Pancreas (tissue), 10 donors: ENCODE data around the gene MYCN. TPM values are rescaled to one million over a fixed set of nuclear protein-coding genes. Genes with fewer than 3 reads are reported as not detected.

Experiments
- ATAC-seq, 4 donors: fragments of 200-7000 bp; cut with Tn5 transposase; one replicate each; pipeline versions ENCODE4 v1.8.0 to v1.9.1; 2020; ENCODE audit warnings: mild to moderate bottlenecking in 4 of 4, moderate library complexity in 4 of 4
- DNase-seq, 6 donors: peaks; one replicate each; pipeline ENCODE4 v3.0.0-alpha.2; 2020
- FAIRE-seq: peaks from 2 replicates; lab custom pipeline; 2012; peaks lifted over from hg19 to GRCh38; lab: Jason Lieb, UNC
- H3K27ac ChIP-seq, 4 donors: fragments of 200-600 bp; sonication (generic); 1 replicate in 3 of 4; 2 replicates in 1 of 4; pipeline versions ENCODE4 v1.5.0 to v1.8.0; 2020
- H3K27me3 ChIP-seq, 4 donors: fragments of 200-600 bp; one replicate each; pipeline ENCODE4 v1.8.0; 2021
- H3K36me3 ChIP-seq, 3 donors: fragments of 200-600 bp; sonication (generic) in 1 of 3; one replicate each; pipeline versions ENCODE4 v1.5.0 to v1.8.0; 2020 to 2021
- H3K4me1 ChIP-seq, 3 donors: fragments of 200-600 bp; one replicate each; pipeline ENCODE4 v1.8.0; 2021
- H3K4me3 ChIP-seq, 4 donors: fragments of 200-600 bp; sonication (generic) in 2 of 4; one replicate each; pipeline versions ENCODE4 v1.5.0 to v1.8.0; 2020 to 2021
- H3K9me3 ChIP-seq, 4 donors: fragments of 200-600 bp; one replicate each; pipeline ENCODE4 v1.8.0; 2021
- WGBS, 2 donors: extraction: QIAGEN DNeasy Blood & Tissue Kit; methylation state at CpG; one replicate each; pipeline ENCODE4 v1.1.7; 2013; 5-methylcytosine and 5-hydroxymethylcytosine counted together
- intact Hi-C, 3 donors: fragments of 100-400 bp; cut with DNase I; formaldehyde crosslinking; loops; one replicate each; pipeline versions ENCODE4 v1.11.1 to v1.14.2; 2022
- polyA plus RNA-seq, 2 donors: library from polyadenylated mRNA; stranded (reverse); fragments of 200-250 nt; gene quantifications; one replicate each; pipeline ENCODE4 v1.2.3, GENCODE V29; 2013
- total RNA-seq, 6 donors: library from RNA; stranded (reverse); fragmentation: NEBNext Ultra II Directional in 4 of 6; extraction: Animal tissue kit (Norgen Biotek cat#: 25700) in 4 of 6; gene quantifications; one replicate each; pipeline versions ENCODE4 v1.2.1 to v1.2.4, GENCODE V29; 2021 to 2023
- TF ChIP-seq, protein P1 (sequence below), 4 donors: fragments of 200-600 bp; sonication (generic) in 3 of 4; IDR thresholded peaks; one replicate each; pipeline versions ENCODE4 v1.5.0 to v1.8.0; 2021; ENCODE audit warnings: antibody characterized with exemption in 4 of 4
- donor health status: healthy with polysubstance abuse.
- donor health status: DM: no; HTN: no; CAD: no; lungs with moderate emphysema.
- donor health status: DM: no; HTN: no; CAD: no.
- donor health status: control.
- donor health status: control.
- donor health status: Bipolar disorder and iron deficiency.
- donor health status: DM: yes; HTN: yes; CAD: no.
- donor health status: DM: no; HTN: no; CAD: no.
- donor health status: DM: no; HTN: no; CAD: no.
- donor health status: DM: yes; HTN: yes; CAD: no.

MYCN gene
- total and polyA plus RNA-seq, 8 donors = 0.09 to 0.75 (median 0.17) TPM

DNA sequence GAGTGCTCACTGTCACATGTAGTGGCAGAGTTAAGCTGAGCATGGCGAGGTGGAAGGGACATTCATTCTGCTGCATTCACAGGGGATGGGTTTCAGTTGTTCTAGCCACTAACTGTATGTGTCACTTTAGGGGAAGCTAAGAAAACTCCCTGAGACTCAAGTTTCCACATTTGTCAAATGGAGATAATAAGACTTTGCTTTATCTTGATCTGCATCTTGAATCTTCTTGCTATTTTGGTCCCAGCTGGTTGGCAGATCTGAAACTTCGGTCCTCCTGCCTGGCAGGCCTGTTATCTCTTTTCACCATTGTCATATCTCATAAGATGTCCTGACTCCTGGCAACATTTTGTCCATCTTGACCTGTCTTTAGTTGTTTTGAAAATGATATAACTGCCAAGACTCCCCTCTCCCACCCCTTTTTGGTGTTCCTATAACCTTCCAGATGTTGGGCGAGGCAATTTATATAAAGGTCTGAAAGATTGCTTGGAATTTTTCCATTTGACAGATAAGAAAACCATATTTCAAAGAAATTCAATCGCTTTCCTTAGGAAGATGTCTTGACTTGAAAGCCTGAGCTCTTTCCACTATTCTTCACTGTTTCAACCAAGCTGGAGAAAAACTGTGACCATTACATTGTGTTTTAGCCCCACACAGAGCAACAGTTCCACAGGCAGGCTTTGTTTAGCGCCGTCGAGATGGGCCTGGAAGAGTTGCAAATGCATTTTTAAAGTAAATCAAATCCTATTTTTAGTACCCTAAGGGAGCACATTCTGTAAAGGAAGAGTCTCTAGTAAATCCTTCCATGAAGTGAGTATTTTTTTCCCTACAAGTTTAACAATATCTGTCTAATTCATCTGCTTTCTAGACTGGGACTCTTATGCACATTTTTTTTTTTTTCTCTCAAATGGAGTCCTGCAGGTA lies 33.4 kb downstream of the MYCN start:
- TF ChIP-seq, protein P1, sequence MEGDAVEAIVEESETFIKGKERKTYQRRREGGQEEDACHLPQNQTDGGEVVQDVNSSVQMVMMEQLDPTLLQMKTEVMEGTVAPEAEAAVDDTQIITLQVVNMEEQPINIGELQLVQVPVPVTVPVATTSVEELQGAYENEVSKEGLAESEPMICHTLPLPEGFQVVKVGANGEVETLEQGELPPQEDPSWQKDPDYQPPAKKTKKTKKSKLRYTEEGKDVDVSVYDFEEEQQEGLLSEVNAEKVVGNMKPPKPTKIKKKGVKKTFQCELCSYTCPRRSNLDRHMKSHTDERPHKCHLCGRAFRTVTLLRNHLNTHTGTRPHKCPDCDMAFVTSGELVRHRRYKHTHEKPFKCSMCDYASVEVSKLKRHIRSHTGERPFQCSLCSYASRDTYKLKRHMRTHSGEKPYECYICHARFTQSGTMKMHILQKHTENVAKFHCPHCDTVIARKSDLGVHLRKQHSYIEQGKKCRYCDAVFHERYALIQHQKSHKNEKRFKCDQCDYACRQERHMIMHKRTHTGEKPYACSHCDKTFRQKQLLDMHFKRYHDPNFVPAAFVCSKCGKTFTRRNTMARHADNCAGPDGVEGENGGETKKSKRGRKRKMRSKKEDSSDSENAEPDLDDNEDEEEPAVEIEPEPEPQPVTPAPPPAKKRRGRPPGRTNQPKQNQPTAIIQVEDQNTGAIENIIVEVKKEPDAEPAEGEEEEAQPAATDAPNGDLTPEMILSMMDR (IDR thresholded peaks at IDR 0.05) = no peak
- WGBS, 2 donors = 77 to 79% methylated on average over 7 of the region's 7 CpGs
- Histone ChIP-seq H3K27me3 (no peaks in the 10 kb centered on the region), H3K27ac (no peak overlapping the region), H3K4me3 (no peak overlapping the region), H3K9me3 (no peaks in the 10 kb centered on the region), H3K4me1 (no peaks in the 10 kb centered on the region), H3K36me3 (no peaks in the 10 kb centered on the region)
- DNase-seq (no peak), FAIRE-seq (no peak), ATAC-seq (no peak)
- intact Hi-C loops = no loop called here

- Histone ChIP-seq H3K4me3 (no peak overlapping the region), H3K9me3 (no peaks in the 10 kb centered on the region), H3K4me1 (no peaks in the 10 kb centered on the region), H3K27ac (no peak overlapping the region), H3K36me3 (no peaks in the 10 kb centered on the region), H3K27me3 (no peaks in the 10 kb centered on the region)
- no peak for FAIRE-seq
- no peak for DNase-seq
- intact Hi-C loops = no loop called here
- TF ChIP-seq, protein P1 (IDR thresholded peaks at IDR 0.05) = no peak
- ATAC-seq = no peak
- 64 to 71% methylated on average over 5 of the region's 5 CpGs for WGBS, 2 donors
These were observed 34.4 kb downstream of the MYCN start for GRCh38 chr2:15974565-15975260.

DNA sequence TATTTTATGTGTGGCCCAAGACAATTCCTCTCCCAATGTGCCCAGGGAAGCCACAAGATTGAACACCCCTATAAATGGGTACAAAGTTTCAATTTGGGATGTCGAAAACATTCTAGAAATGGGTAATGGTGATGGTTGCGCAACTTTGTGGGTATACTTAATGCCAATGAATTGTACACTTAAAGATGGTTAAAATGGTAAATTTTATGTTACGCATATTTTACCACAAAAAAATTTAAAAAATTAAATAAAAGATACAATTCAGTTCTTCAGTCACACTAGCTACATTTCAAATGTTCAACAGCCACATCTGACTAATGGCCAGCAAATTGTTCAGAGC lies 34.9 kb downstream of the MYCN start:
- Histone ChIP-seq H3K27ac (no peak overlapping the region), H3K36me3 (no peaks in the 10 kb centered on the region), H3K27me3 (no peaks in the 10 kb centered on the region), H3K9me3 (no peaks in the 10 kb centered on the region), H3K4me3 (no peak overlapping the region), H3K4me1 (no peaks in the 10 kb centered on the region)
- no peak for DNase-seq
- no peak for ATAC-seq
- intact Hi-C loops = no loop called here
- TF ChIP-seq, protein P1 (IDR thresholded peaks at IDR 0.05) = no peak
- 93% methylated on average over 3 of the region's 3 CpGs for WGBS, 2 donors
- no peak for FAIRE-seq

DNA sequence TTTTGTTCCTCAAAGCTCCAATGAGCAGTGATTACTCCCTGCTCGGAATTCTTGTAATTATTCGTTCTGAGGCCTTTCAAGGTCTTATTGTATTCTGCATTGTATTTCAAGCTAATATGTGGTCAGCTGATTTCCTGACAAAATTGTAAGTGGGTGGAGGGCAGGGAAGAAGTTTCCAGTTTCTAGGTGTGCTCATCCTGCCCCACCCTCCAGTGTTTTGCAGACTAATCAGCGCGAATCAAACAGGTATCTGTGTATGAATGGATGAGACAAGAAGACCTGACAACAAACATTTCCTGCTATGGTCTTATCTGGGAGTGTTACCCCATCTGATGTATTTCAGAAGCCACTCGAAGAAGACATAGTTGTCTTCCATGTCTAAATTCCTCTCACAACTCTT lies 35.3 kb downstream of the MYCN start:
- FAIRE-seq (no peak), ATAC-seq (no peak)
- 81 to 84% methylated on average over 5 of the region's 5 CpGs for WGBS, 2 donors

More for the DNA sequence above, 35.3 kb downstream of the MYCN start:
- DNase-seq = no peak
- H3K27me3 ChIP-seq = no peaks in the 10 kb centered on the region
- intact Hi-C loops = no loop called here
- no peaks in the 10 kb centered on the region for H3K4me1 ChIP-seq
- TF ChIP-seq, protein P1 (IDR thresholded peaks at IDR 0.05) = no peak
- H3K36me3 ChIP-seq = no peaks in the 10 kb centered on the region
- no peaks in the 10 kb centered on the region for H3K9me3 ChIP-seq
- no peak overlapping the region for H3K4me3 ChIP-seq
- H3K27ac ChIP-seq = no peak overlapping the region
